Urothelium cell line (cell line): ENCODE results near the gene RPL34.
A peak's percentile ranks its signal among the peaks of the same experiment; 100 is the strongest.

Experiments used
- DNase-seq: peaks from one replicate; pipeline ENCODE4 v3.0.0; 2011; ENCODE audit warnings: low spot score, mixed read lengths
- FAIRE-seq: peaks from 2 replicates; lab custom pipeline; 2011; peaks lifted over from hg19 to GRCh38; lab: Jason Lieb, UNC

Gene RPL34

GRCh38 chr4:108622828-108623227 is 2.5 kb downstream of the RPL34 start:
- DNase-seq (no peak), FAIRE-seq (no peak)

GRCh38 chr4:108624263-108625056 is 4.1 kb downstream of the RPL34 start:
- FAIRE-seq (no peak), DNase-seq (no peak)

- no peak for FAIRE-seq
- no peak for DNase-seq
Measured at GRCh38 chr4:108626056-108626455, 5.7 kb downstream of the RPL34 start.

- no peak for FAIRE-seq
- no peak for DNase-seq
Measured at GRCh38 chr4:108628411-108628810, 8.0 kb downstream of the RPL34 start.

- FAIRE-seq (no peak), DNase-seq (no peak)
Measured at GRCh38 chr4:108635070-108635655, 14.8 kb downstream of the RPL34 start.

- DNase-seq = no peak
- FAIRE-seq = no peak
Measured at GRCh38 chr4:108636246-108636645, 15.9 kb downstream of the RPL34 start.

GRCh38 chr4:108637856-108638255 is 17.5 kb downstream of the RPL34 start:
- no peak for FAIRE-seq

GRCh38 chr4:108644237-108644636 is 23.9 kb downstream of the RPL34 start:
- peak; percentile 25 for DNase-seq
- FAIRE-seq = no peak

More at GRCh38 chr4:108637856-108638255, 17.5 kb downstream of the RPL34 start:
- no peak for DNase-seq

GRCh38 chr4:108646706-108647105 is 26.3 kb downstream of the RPL34 start:
- FAIRE-seq (no peak), DNase-seq (no peak)

GRCh38 chr4:108649863-108650211 is 29.5 kb downstream of the RPL34 start:
- FAIRE-seq (no peak), DNase-seq (no peak)

GRCh38 chr4:108650212-108651013 is 30.0 kb downstream of the RPL34 start, which contains the start of gene OSTC:
OSTC (plus strand) TSS chr4:108650599; CDS start chr4:108650656, 57 bp downstream.
- peak; percentile 94 for DNase-seq
- peak; percentile 93 for FAIRE-seq

GRCh38 chr4:108651014-108651791 is 30.8 kb downstream of the RPL34 start:
- FAIRE-seq (no peak), DNase-seq (peak; percentile 36)

- FAIRE-seq (no peak), DNase-seq (no peak)
Measured at GRCh38 chr4:108662629-108663028, 42.3 kb downstream of the RPL34 start.

- FAIRE-seq = no peak
Measured at GRCh38 chr4:108674356-108674977, 54.1 kb downstream of the RPL34 start.

More at GRCh38 chr4:108674356-108674977, 54.1 kb downstream of the RPL34 start:
- DNase-seq = no peak
